NCI-H2196 treated with DMSO at 0.1 percent for 48 hours (cell line): Measurements from ENCODE around the gene NDRG3.
A peak's percentile ranks its signal among the peaks of the same experiment; 100 is the strongest.

ENCODE experiments used
- DNase-seq: peaks from one replicate; lab custom pipeline; 2025; ENCODE audit not compliant: unreplicated experiment; lab: John Stamatoyannopoulos, UW

The NDRG3 gene

GRCh38 chr20:36745927-36746659 is at the start of gene NDRG3:
TSS of gene NDRG3 (minus strand) at chr20:36746090. CDS start at chr20:36721735, 24,355 bp downstream.
- DNase-seq, result peak; percentile 86

- no peak for DNase-seq
Observed at GRCh38 chr20:36794116-36794474, 48.2 kb upstream of the NDRG3 start.

DNA sequence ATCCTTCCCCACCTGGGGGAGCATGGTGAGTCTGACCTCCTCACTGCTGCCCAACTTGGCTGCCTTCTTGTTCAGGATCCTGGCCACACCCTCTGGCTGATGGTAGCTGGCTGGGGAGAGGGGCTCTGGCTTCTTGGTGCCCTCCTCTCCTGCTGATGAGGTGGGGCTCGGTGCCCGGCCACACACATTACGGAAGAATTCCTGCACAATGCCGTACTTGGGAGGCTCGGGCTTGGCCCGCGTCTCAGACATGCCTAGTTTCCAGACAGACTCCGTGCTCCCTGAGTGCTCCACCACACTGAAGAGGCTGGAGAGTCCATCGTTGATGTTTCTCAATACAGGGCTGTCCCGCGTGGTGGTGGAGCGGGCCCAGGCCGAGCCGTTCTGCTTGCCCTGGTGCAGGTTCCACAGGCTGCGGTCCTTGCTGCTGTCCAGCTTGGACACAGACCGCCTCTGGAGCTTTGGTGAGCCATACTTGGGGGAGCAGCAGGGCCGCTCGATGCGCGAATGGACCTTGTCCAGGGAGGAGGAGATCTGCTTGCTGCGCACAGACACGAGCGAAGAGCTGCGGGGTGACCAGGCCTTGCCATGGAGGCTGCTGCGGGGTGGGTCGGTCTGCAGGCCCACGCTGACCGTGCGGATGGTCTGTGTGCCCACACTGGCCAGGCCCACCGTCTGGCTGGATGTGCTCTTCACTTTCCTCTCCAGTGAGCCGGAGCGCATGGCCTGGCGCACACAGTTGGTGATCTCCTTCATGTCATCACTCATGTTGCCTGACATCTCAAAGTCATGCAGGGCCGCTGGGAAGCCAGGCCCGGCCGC is 47.6 kb upstream of the NDRG3 start:
- no peak for DNase-seq

GRCh38 chr20:36792422-36792821 is 46.5 kb upstream of the NDRG3 start:
- peak; percentile 59 for DNase-seq

GRCh38 chr20:36791862-36792261 is 46.0 kb upstream of the NDRG3 start:
- DNase-seq, result no peak

GRCh38 chr20:36786663-36787062 is 40.8 kb upstream of the NDRG3 start:
- no peak for DNase-seq

DNA sequence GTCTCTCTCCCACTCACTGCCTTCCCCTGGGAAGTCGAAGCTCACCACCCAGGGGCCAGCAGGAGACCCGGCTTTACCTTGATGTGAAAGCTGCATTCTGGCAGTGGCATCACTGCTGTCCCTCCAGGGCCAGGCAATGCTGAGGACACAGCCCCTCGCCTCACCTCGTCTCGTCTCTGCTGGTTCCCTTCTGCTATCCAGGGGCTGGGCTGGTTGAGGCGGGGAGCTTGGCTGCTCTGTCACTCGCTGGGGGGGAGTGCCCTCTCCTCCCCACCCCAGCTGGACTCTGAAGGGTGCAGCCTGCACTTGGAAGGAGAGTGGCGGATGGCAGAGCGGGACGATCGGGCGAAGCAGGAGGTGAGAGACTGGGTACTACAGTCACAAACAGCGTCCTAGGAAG is 40.4 kb upstream of the NDRG3 start:
- DNase-seq, result no peak

DNA sequence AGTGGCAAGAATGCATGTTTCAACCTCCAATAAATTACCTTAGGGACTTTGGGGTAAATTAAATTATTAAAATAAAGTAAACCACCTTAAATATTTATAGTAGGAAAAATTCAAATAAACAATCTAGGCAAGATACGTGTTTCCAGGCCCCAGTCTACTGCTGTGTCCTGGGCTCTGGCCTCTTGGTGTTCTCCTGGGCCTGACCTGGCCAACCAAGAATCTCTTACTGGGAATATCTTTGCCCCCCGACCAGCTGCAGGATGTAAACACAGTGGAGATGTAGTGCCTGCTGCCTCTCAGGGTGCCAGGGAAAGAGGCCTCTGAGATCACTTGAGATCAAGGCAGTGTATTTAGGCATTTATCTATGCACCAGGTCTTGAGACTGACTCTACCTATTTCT is 39.4 kb upstream of the NDRG3 start:
- no peak for DNase-seq

GRCh38 chr20:36784900-36785299 is 39.0 kb upstream of the NDRG3 start:
- DNase-seq, result no peak

DNA sequence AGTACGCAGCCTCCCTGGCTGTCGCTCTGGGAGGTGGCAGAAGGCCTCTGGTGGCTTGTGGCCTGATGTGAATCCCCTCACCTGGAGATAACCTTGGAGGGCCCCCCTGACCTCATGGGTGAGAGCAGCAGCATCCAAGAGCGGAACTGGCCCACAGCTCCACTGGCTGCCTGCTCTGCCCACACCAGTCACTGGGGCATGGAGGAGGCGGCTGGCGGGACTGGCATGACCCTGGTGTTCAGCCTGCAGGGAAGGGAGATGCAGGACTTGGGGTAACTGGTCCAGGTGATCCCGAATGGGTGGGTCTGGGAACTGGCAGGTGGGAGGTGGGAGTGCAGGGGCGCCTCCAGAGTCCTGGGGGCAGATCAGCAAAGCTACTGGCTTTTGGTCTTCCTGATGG is 38.2 kb upstream of the NDRG3 start:
- no peak for DNase-seq

DNA sequence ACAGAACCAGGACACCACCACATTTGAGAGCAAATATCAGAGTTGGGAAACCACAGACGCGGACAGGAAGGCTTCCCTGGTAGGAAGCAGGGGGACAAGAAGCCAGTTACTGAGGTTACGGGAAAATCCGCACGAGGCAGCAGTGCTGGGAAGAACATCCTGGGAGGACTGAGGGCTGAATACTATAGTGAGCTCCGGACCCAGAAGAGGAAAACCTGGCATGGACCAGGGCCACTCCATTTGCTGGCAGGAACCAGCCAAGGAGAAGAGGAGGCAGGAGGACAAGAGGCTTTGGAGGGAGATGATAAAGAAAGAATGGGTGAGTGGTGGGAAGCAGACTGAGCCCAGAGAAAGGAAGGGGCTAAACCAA is 33.8 kb upstream of the NDRG3 start:
- DNase-seq, result no peak

GRCh38 chr20:36778831-36779655 is 33.2 kb upstream of the NDRG3 start:
- DNase-seq, result no peak

DNA sequence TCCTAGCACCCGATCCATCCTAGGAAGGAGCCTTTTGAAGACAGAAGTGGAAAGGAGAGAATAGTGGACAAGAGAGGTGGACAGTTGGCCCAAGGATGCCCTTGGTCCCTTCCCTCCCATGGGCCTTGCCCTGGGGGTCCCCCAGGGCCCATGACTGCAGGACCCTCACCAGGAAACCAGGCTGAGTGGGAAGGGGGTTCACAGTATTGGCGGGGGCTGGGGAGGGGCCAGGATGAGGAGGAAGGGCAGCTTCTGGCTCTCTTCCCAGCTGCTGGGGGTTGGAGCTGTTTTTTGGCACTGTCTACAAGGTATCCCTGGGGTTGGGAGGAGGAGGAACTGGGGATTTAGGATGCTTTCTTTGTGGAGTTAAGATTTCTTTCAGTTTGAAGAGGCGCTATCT is 31.7 kb upstream of the NDRG3 start:
- DNase-seq, result no peak

- no peak for DNase-seq
Observed at GRCh38 chr20:36777167-36777566, 31.3 kb upstream of the NDRG3 start.

- no peak for DNase-seq
Observed at GRCh38 chr20:36775826-36776225, 29.9 kb upstream of the NDRG3 start.

- no peak for DNase-seq
Observed at GRCh38 chr20:36775196-36775595, 29.3 kb upstream of the NDRG3 start.

- peak; percentile 91 for DNase-seq
Observed at GRCh38 chr20:36773597-36774390, 27.9 kb upstream of the NDRG3 start, which contains the start of gene DSN1. TSS of gene DSN1 (minus strand) at chr20:36773763. CDS start at chr20:36771458, 2,305 bp downstream.

DNA sequence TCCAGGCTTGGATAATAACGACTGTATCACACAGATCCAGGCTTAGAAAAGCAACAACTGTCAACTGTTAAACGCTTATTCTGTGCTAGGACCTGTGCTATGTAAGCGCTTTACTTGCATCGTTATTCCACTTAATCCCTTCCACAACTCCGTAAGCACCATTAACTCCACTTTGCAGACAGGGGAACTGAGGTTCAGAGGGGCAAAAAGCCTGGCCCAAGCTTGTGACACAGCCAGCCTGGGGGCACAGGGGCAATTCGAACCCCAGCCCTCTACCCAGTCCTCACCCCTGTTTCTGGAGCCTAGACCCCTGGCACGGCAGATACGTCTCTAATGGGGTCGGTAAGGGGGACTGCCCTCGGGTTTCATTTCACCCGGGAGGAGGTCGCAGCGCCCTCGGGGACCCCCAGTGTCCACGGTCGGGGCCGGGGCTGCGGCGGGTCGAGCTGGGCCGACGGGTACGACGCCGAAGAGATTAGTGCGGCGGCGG is 27.3 kb upstream of the NDRG3 start:
- DNase-seq, result no peak

GRCh38 chr20:36770680-36771079 is 24.8 kb upstream of the NDRG3 start:
- no peak for DNase-seq

- no peak for DNase-seq
Observed at GRCh38 chr20:36768768-36769430, 23.0 kb upstream of the NDRG3 start.
